Common myeloid progenitor, CD34-positive (primary cell): ENCODE data around the gene TSPAN14.

Source experiments
- CTCF ChIA-PET: fragments of 350-600 bp; sonication (Branson Sonifier 250); formaldehyde crosslinking; loops from one replicate; lab custom pipeline; 2021; ENCODE audit warnings: antibody characterized with exemption; lab: Charles Lee
- POLR2A ChIA-PET: fragments of 350-600 bp; sonication (Branson Sonifier 250); formaldehyde crosslinking; loops from one replicate; lab custom pipeline; 2021; ENCODE audit warnings: antibody characterized with exemption; lab: Charles Lee
- DNase-seq, 3 donors: peaks; one replicate each; pipeline versions ENCODE4 v3.0.0 to v3.0.0-alpha.2; 2013
- H3K27ac ChIP-seq, 2 experiments: 1 replicate in 1 of 2; 2 replicates in 1 of 2; pipeline ENCODE4 v1.7.0; 2013; ENCODE audit warnings: inconsistent platforms in 2 of 2, low read length in 2 of 2, mild to moderate bottlenecking in 2 of 2, low read depth in 1 of 2, moderate library complexity in 1 of 2; ENCODE audit not compliant: severe bottlenecking in 2 of 2, insufficient read depth in 1 of 2, poor library complexity in 1 of 2
- H3K27me3 ChIP-seq, 5 experiments: replicated peaks in 2 of 5; 1 replicate in 3 of 5; 2 replicates in 2 of 5; pipeline versions ENCODE4 v1.6.1 to v1.7.0; 2013; ENCODE audit warnings: low read length in 4 of 5, mild to moderate bottlenecking in 2 of 5, moderate library complexity in 2 of 5, inconsistent platforms in 1 of 5; ENCODE audit not compliant: insufficient read depth in 5 of 5, control insufficient read depth in 4 of 5
- H3K36me3 ChIP-seq, 4 experiments: 1 replicate in 2 of 4; 2 replicates in 2 of 4; pipeline versions ENCODE4 v1.6.1 to v1.7.0; 2013; ENCODE audit warnings: low read length in 3 of 4, control low read depth in 1 of 4, mild to moderate bottlenecking in 1 of 4; ENCODE audit not compliant: control insufficient read depth in 4 of 4, insufficient read depth in 4 of 4
- H3K4me1 ChIP-seq, 4 experiments: 1 replicate in 3 of 4; 2 replicates in 1 of 4; pipeline versions ENCODE4 v1.6.1 to v1.7.1; 2013; ENCODE audit warnings: low read length in 3 of 4, mild to moderate bottlenecking in 3 of 4, control low read depth in 1 of 4, inconsistent platforms in 1 of 4, moderate library complexity in 1 of 4; ENCODE audit not compliant: control insufficient read depth in 4 of 4, insufficient read depth in 4 of 4; ENCODE audit errors: control extremely low read depth in 1 of 4
- H3K4me3 ChIP-seq, 7 experiments: 1 replicate in 4 of 7; 2 replicates in 3 of 7; pipeline versions ENCODE4 v1.5.1 to v1.7.0; 2013; ENCODE audit warnings: mild to moderate bottlenecking in 7 of 7, low read length in 6 of 7, moderate library complexity in 6 of 7, inconsistent platforms in 2 of 7, low read depth in 2 of 7, control low read depth in 1 of 7; ENCODE audit not compliant: insufficient read depth in 4 of 7, control insufficient read depth in 1 of 7; ENCODE audit errors: extremely low read depth in 1 of 7
- H3K9me3 ChIP-seq, 5 experiments: 1 replicate in 4 of 5; 2 replicates in 1 of 5; pipeline versions ENCODE4 v1.6.1 to v1.7.1; 2013; ENCODE audit warnings: low read length in 4 of 5, mild to moderate bottlenecking in 2 of 5, inconsistent platforms in 1 of 5, low read depth in 1 of 5, moderate library complexity in 1 of 5; ENCODE audit not compliant: control insufficient read depth in 4 of 5, insufficient read depth in 2 of 5; ENCODE audit errors: control extremely low read depth in 1 of 5
- WGBS: methylation state at CpG from one replicate; pipeline ENCODE4 v1.1.5; 2013; ENCODE audit not compliant: insufficient coverage; 5-methylcytosine and 5-hydroxymethylcytosine counted together

The TSPAN14 gene

DNA sequence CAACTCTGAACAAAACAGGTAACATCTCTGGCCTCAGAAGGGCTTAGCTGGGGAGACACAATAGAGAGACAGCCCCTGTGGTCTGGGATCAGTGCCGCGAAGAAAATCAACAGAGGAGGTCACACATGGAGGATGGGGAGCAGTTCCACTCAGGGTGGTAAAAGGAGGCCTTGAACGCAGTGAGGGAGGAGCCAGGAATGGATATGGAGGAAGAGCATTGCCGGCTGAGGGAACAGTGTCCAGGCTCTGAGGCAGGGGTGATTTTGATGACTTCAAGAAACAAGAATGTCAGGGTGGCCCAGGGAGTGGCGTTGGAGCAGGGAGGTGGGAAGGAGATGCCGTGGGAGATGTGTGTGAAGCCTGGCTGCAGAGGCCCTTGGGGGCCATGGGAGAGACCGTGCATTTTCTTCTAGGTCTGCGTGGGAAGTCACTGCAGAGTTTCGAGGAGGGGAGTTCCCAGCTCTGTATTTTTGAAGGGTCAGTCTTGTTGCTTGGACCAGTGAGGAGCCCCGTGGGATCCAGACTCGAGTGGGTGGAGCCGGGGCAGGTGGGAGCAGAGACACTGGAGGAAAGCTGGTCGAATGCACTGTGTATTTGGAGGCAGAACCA, 47.9 kb downstream of the TSPAN14 start:
- ChIA-PET CTCF (interaction anchor here (0.8 to 21.8 kb wide), 8 partner anchors 9 to 119 kb away, joined by 3 to 571 read pairs (median 5); no protein-coding TSS in a partner anchor), POLR2A (interaction anchor here (1.1 kb wide), 1 partner anchor 57 kb away, joined by 3 read pairs; no protein-coding TSS in a partner anchor)
- Histone ChIP-seq H3K36me3 (peaks cover 0 to 20% (median 3%) of the 10 kb centered on the region in 4 experiments), H3K4me3 (no peak overlapping the region), H3K27ac (no peak overlapping the region), H3K27me3 (no peaks in the 10 kb centered on the region), H3K4me1 (peaks cover 17 to 88% (median 61%) of the 10 kb centered on the region in 4 experiments), H3K9me3 (no peaks in the 10 kb centered on the region)
- 95% methylated on average over 10 of the region's 13 CpGs for WGBS
- DNase-seq = no peak

DNA sequence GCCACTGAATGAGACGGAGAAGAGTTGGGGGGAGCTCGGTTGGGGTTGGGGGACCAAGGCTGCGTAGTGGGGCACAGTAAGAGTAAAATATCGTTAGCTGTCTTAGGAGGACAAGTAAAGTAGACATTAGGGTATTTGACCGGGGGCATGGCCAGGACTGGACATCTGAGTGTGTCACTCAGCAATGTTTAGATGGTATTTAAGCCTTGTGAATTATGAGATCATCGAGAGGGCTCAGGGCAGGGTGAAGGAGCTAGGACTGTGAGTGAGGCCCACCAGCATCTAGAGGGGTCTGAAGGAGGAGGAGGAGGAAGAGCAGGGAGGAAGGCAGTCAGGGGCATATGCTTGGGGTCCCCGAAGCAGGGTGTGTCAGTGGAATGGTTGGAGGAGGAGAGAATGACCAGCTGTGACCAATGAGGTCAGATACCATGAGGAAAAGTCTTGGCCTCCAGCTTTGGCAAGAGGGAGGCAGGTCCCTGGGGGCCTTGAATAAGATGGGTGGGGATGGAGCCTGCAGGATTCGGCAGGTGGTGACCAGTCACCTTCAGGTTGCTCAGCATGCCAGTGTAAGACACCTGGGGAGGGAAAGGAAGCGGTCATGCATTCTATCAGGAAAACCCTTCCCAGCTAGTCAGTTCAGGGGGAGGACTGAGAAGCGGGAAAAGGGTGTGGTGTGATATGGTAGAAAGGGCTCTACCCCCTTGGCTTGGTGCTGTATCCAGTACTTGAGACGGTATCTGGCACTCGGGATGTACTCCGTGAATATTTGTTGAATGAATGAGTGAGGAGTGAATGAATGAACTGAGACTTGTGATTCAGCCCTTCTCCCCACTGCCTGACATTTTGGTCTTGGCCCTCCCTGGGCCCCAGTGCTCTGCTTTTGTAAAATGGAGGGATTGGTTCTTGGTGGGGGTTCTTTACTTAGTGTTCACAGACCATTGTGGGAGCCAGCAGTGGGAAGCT, 48.8 kb downstream of the TSPAN14 start:
- ChIA-PET CTCF (interaction anchor here (0.8 to 21.8 kb wide), 12 partner anchors 11 to 121 kb away, joined by 3 to 571 read pairs (median 26); no protein-coding TSS in a partner anchor), POLR2A (interaction anchor here (1.1 kb wide), 1 partner anchor 58 kb away, joined by 3 read pairs; no protein-coding TSS in a partner anchor)
- Histone ChIP-seq H3K36me3 (peaks cover 0 to 27% (median 8%) of the 10 kb centered on the region in 4 experiments), H3K27ac (peak overlapping the region in 1 of 2 experiments; percentile 46), H3K4me3 (no peak overlapping the region), H3K9me3 (no peaks in the 10 kb centered on the region), H3K27me3 (no peaks in the 10 kb centered on the region), H3K4me1 (peaks cover 15 to 79% (median 53%) of the 10 kb centered on the region in 4 experiments)
- no peak for DNase-seq
- WGBS = 86% methylated on average over 9 of the region's 13 CpGs

DNA sequence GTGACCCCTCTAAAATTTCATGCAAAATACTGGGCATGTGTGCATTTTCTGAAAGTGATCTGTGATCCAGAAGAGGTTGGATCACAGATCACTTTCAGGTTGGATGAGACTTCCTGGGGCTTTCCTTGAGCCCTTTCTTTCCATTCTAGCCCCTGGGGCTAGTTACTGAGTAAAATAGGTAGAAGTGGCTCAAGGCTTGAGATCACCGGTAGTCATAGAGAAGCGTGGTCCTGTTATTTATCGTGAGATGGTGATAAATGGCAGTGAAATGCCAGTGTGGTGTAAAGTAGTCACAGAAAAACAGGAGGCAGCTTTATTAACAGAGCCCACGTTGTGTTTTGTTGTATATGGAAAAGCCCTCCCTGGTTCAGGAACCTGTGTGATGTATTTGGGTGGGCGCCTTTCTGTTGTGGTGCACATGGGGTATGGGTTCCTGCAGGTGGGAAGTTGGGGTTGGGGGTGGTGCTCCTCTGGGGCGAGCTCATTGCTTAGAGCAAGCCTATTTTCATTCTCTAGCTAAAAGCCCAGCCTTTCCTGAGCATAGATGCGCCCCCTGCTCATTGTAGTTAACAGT, 49.6 kb downstream of the TSPAN14 start:
- no peak for DNase-seq
- peaks cover 0 to 31% (median 12%) of the 10 kb centered on the region in 4 experiments for H3K36me3 ChIP-seq
- H3K9me3 ChIP-seq = no peaks in the 10 kb centered on the region
- H3K4me3 ChIP-seq = no peak overlapping the region
- peak overlapping the region in 1 of 2 experiments; percentile 46 for H3K27ac ChIP-seq
- ChIA-PET POLR2A (no interaction called here), CTCF (interaction anchor here (1.0 to 21.8 kb wide), 15 partner anchors 11 to 126 kb away, joined by 3 to 571 read pairs (median 20); no protein-coding TSS in a partner anchor)
- 93% methylated on average over 5 of the region's 7 CpGs for WGBS
- H3K4me1 ChIP-seq = peaks cover 10 to 72% (median 45%) of the 10 kb centered on the region in 4 experiments
- H3K27me3 ChIP-seq = no peaks in the 10 kb centered on the region

DNA sequence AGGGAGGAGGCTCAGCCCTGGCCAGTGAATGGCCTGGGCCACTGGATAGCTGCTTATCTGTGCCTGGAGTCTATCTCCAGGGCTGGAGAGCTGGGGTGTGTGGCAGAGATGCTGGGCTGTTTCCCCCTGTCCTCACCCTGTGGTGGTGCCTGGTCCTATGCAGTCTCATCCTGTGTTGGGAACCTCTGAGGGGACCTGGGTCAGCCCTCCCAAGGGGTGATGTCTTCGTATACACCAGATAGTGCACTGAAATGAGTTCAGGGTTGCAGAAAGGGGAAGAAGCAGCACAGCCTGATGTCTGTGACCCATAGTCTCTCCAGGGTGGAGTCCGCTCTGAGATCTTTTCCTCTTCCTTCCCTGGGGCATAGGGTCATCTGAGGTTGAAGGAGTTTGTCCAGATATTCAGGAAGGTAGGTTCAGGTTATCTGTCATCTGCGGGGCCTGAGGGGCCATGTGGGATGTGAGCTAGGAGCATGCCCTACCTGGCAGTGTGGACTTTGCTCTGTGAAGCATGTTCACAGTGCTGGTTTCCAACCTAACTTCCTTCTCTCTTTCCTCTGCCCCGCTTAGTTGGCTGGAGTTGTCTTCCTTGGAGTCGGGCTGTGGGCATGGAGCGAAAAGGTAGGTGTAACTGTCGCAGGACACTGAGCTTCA, 50.2 kb downstream of the TSPAN14 start:
- POLR2A ChIA-PET = interaction anchor here (0.7 kb wide), 1 partner anchor 10 kb away, joined by 3 read pairs; no protein-coding TSS in a partner anchor
- no peak overlapping the region for H3K27ac ChIP-seq
- WGBS = 74% methylated on average over 5 of the region's 7 CpGs

DNA sequence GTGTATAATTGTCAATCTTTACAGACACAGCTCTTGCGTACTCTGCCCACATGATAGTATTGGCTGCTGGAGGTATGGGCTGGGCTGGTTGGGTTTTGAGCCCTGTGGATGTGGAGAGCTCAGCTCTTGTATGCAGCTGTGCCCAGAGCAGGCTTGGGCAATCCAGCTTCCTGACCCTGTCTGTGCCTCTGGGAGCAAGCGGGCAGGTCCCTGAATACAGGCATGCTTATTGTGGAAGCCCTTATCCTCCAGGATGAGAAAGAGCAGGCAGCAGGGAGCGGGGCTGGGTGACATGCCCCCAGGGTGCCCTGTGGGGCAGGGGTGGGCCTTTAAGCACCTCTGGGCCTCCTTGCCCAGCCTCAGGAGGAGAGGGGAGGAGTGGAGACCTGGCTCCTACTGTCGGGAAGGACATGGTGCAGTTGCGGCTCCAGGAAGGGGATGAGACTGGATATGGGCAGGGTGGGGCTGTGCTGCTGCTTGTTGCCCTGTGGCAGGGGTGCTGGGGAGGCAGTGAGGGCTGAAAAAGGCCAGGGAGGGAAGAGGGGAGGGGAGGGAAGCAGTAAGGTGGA, 50.9 kb downstream of the TSPAN14 start:
- H3K27ac ChIP-seq = no peak overlapping the region
- ChIA-PET CTCF (interaction anchor here (0.8 to 21.8 kb wide), 28 partner anchors 7 to 361 kb away, joined by 3 to 571 read pairs (median 8); no protein-coding TSS in a partner anchor), POLR2A (interaction anchor here (0.7 to 1.3 kb wide), 2 partner anchors 9 to 61 kb away, joined by 3 to 7 read pairs; no protein-coding TSS in a partner anchor)
- peaks cover 2 to 44% (median 20%) of the 10 kb centered on the region in 4 experiments for H3K36me3 ChIP-seq
- no peaks in the 10 kb centered on the region for H3K9me3 ChIP-seq
- H3K4me1 ChIP-seq = peaks cover 7 to 58% (median 32%) of the 10 kb centered on the region in 4 experiments
- H3K27me3 ChIP-seq = no peaks in the 10 kb centered on the region
- no peak overlapping the region for H3K4me3 ChIP-seq
- 100% methylated on average over 2 of the region's 5 CpGs for WGBS
- no peak for DNase-seq

More for the DNA sequence above, 50.2 kb downstream of the TSPAN14 start:
- no peaks in the 10 kb centered on the region for H3K27me3 ChIP-seq
- DNase-seq = peak in 2 of 3 donors; percentile 33 to 53
- no peak overlapping the region for H3K4me3 ChIP-seq
- CTCF ChIA-PET = interaction anchor here (0.8 to 21.8 kb wide), 23 partner anchors 10 to 129 kb away, joined by 3 to 571 read pairs (median 9); no protein-coding TSS in a partner anchor
- H3K9me3 ChIP-seq = no peaks in the 10 kb centered on the region
- peaks cover 2 to 38% (median 16%) of the 10 kb centered on the region in 4 experiments for H3K36me3 ChIP-seq
- H3K4me1 ChIP-seq = peaks cover 10 to 65% (median 39%) of the 10 kb centered on the region in 4 experiments

DNA sequence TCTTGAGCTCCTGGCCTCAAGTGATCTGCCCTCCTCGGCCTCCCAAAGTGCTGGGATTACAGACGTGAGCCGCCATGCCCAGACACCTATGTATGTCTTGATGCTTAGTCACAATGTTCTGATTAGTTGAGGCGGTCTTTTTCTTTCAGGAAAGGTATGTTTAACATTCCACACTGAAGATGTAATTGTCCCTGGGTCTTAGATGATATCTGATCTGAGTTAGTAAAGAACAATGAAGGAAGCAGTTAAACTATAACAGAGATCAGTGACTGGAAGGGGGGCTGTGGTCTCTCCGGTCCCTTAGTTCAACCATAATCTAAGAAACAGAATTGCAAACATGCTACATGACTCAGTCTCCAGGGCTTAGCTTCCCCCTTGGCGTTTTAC, 52.1 kb downstream of the TSPAN14 start:
- WGBS = 91% methylated on average over 4 of the region's 6 CpGs

More for the DNA sequence above, 52.1 kb downstream of the TSPAN14 start:
- Histone ChIP-seq H3K36me3 (peaks cover 2 to 48% (median 23%) of the 10 kb centered on the region in 4 experiments), H3K9me3 (no peaks in the 10 kb centered on the region), H3K27ac (no peak overlapping the region), H3K4me1 (peaks cover 7 to 46% (median 21%) of the 10 kb centered on the region in 4 experiments), H3K27me3 (no peaks in the 10 kb centered on the region), H3K4me3 (no peak overlapping the region)
- DNase-seq = no peak
- CTCF ChIA-PET = interaction anchor here (0.6 to 21.8 kb wide), 34 partner anchors 8 to 363 kb away, joined by 3 to 571 read pairs (median 6); partner anchors contain the start of gene PRXL2A
- POLR2A ChIA-PET = interaction anchor here (1.3 kb wide), 1 partner anchor 62 kb away, joined by 7 read pairs; no protein-coding TSS in a partner anchor
